Amniotic stem cell (primary cell): ENCODE results near the gene URAD.
"Not testable (repeated sequence)": the region's sequence is repeated elsewhere in the genome, so short reads cannot be mapped to it uniquely, and the experiment has no call there.

Source experiments
- DNase-seq: peaks from one replicate; lab custom pipeline; 2025; lab: John Stamatoyannopoulos, UW

Gene URAD

GRCh38 chr13:27970382-27971235, 17.9 kb downstream of the URAD start:
- no peak for DNase-seq

- DNase-seq: no peak
Measured at GRCh38 chr13:27969866-27970229, 18.6 kb downstream of the URAD start.

- no peak for DNase-seq
Measured at GRCh38 chr13:27969082-27969865, 19.2 kb downstream of the URAD start, which contains the start of gene CDX2. CDX2 (minus strand) TSS chr13:27969315; CDS start chr13:27969006, 309 bp downstream.

- DNase-seq: no peak
Measured at GRCh38 chr13:27968316-27969081, 20.0 kb downstream of the URAD start.

GRCh38 chr13:27967736-27968315, 20.7 kb downstream of the URAD start:
- DNase-seq: no peak

- DNase-seq: no peak
Measured at GRCh38 chr13:27967203-27967735, 21.2 kb downstream of the URAD start.

- no peak for DNase-seq
Measured at GRCh38 chr13:27966641-27967202, 21.8 kb downstream of the URAD start.

- DNase-seq: no peak
Measured at GRCh38 chr13:27965740-27966640, 22.5 kb downstream of the URAD start.

GRCh38 chr13:27965343-27965739, 23.2 kb downstream of the URAD start:
- no peak for DNase-seq

- no peak for DNase-seq
Measured at GRCh38 chr13:27964741-27965323, 23.7 kb downstream of the URAD start.

GRCh38 chr13:27964206-27964605, 24.3 kb downstream of the URAD start:
- not testable (repeated sequence) for DNase-seq

- no peak for DNase-seq
Measured at GRCh38 chr13:27963491-27963890, 25.0 kb downstream of the URAD start.

GRCh38 chr13:27962982-27963381, 25.5 kb downstream of the URAD start:
- DNase-seq: no peak

GRCh38 chr13:27962128-27962841, 26.2 kb downstream of the URAD start:
- DNase-seq: no peak

GRCh38 chr13:27961227-27962085, 27.0 kb downstream of the URAD start:
- no peak for DNase-seq

- DNase-seq: no peak
Measured at GRCh38 chr13:27960362-27961226, 27.9 kb downstream of the URAD start.

GRCh38 chr13:27959976-27960361, 28.5 kb downstream of the URAD start:
- DNase-seq: no peak
